Measurements from ENCODE around the gene INO80B.
"Not testable (repeated sequence)": the region's sequence is repeated elsewhere in the genome, so short reads cannot be mapped to it uniquely, and the experiment has no call there.

Gene INO80B

DNA sequence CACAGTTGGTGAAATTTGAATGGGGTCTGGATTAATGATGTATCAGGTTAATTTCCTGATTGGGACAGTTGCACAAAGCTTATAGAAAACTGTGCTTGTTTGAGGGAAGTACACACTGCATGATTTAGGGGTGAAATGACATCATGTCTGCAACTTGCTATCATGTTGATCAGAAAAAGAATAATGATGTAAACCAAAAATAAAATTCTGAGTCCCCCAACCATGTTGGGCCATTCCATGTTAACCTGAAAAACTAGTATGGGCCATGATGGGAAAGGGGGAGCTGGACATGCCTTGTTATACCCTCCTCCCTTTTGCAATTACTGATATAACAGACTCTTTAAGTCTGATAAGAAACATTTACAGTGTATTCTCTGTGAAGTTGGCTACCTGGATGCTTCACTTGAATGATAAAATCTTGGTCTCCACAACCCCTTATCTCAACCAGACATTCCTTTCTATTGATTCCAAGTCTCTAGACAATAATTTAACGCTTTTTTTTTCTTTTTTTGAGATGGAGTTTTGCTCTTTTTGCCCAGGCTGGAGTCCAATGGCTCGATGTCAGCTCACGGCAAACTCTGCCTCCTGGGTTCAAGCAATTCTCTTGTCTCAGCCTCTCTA is 4.2 kb upstream of the INO80B start:
- DNase-seq, result no peak

DNA sequence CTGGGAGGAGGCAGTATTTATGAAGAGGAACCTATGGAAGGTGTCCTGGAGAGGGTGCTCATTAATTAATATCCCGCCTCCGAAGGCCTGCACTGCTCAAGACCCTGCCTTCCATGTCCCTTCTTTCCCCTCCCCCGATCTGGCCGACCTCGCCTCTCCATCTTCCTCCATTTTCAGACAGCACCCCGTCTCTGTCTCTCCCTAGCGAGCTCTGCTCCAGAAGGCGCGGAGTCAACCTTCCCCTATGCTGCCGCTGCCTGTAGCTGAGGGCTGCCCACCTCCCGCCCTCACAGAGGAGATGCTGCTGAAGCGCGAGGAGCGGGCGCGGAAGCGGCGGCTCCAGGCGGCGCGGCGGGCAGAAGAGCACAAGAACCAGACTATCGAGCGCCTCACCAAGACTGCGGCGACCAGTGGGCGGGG is 2.3 kb downstream of the INO80B start:
- peak; percentile 61 for DNase-seq

GRCh38 chr2:74457549-74458131 is 2.8 kb downstream of the INO80B start:
- DNase-seq, result peak; percentile 87

GRCh38 chr2:74458132-74458937 is 3.4 kb downstream of the INO80B start, which contains the start of gene WBP1:
TSS of gene WBP1 (plus strand) at chr2:74458438. CDS start at chr2:74458603, 165 bp downstream.
- peak; percentile 98 for DNase-seq

DNA sequence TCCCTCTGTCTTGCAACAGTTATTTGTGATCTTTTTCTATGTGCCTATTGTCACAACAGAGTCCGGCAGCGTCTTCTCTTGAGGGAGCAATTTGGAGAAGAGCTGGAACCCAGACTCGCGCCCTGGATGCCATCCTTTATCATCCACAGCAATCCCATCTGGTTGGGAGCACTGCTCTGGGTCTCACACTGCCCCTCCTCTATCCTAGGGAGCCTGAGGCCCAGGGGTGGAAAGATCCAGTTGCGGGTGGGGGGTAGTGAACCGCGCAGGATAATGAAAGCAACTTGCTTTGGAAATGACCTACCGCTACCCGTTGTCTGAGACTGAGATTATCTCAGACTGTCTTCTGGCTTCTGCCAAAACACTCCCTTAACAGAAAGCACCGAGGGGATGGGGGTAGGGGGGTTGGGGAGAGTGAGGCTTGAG is 4.1 kb downstream of the INO80B start:
- DNase-seq, result no peak

GRCh38 chr2:74459503-74460118 is 4.7 kb downstream of the INO80B start:
- DNase-seq, result not testable (repeated sequence)

GRCh38 chr2:74460187-74460586 is 5.3 kb downstream of the INO80B start:
- DNase-seq, result not testable (repeated sequence)

DNA sequence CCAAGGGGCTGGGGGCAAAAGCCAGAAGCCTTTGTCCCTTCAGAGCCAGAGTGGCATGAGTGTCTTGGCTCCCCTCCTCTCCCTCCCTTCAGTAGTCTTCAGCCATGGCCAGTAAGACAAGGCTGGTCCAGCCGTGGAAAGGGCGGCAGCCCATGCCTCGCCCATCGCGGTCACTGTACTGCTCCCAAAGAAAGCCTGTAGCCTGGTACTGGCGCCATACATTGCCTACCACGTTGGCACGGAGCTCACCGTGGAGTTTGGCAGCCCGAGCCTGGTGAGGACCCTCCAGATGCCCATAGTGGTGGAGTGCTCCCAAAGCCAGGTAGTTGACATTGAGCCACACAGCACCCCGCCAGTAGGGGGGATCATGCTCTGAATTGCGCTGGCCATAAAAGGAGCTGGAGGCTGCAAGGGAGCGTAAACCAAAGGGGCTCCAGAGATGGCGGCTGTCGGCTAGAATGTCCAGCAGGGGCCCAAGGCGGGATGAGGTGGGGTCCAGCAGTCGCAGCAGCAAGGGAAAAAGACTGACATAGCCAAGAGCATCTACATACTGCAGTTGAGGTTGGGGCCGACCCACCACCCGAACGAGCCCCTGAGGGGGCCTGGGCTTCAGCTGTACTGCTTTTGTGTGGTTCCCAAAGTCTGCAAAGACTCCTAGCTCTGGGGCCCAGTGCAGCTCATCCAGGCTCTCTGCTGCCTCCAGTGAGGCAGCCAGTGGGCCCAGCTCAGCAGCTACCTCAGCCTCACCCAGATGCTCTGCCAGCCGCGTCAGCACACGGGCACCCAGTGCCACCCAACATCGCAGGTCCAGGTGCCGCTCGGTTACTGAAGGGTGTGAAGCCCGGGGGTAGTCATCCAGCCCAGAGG is 6.5 kb downstream of the INO80B start:
- no peak for DNase-seq

GRCh38 chr2:74462054-74462785 is 7.3 kb downstream of the INO80B start:
- DNase-seq, result no peak

GRCh38 chr2:74462786-74463105 is 7.9 kb downstream of the INO80B start:
- no peak for DNase-seq

DNA sequence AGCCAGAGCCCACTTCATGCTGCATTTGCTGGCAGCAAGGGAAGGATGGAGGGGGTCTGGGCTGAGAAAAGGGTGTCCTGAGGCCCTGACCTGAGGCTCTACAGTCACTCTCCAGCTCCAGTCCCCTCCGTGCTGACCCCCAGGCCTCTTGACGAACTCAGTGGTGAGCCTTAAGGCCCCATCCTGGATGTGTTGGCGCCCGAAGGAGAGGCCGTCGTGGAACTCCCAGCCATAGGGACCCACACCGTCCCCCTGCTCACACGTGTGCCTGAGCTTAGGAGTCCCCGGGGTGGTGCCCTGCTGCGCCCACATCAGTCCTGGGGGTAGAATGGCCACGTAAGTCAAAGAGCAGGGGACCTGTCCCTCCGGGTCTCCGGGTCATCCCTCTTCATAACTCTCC is 9.5 kb downstream of the INO80B start:
- no peak for DNase-seq

- not testable (repeated sequence) for DNase-seq
These were observed 15.9 kb downstream of the INO80B start for GRCh38 chr2:74470742-74471141.

GRCh38 chr2:74471332-74472065 is 16.6 kb downstream of the INO80B start:
- DNase-seq, result no peak

GRCh38 chr2:74472086-74472944 is 17.4 kb downstream of the INO80B start, which contains the start of gene MRPL53:
TSS of gene MRPL53 (minus strand) at chr2:74472680. CDS start at chr2:74472660, 20 bp downstream.
- DNase-seq, result peak; percentile 93

DNA sequence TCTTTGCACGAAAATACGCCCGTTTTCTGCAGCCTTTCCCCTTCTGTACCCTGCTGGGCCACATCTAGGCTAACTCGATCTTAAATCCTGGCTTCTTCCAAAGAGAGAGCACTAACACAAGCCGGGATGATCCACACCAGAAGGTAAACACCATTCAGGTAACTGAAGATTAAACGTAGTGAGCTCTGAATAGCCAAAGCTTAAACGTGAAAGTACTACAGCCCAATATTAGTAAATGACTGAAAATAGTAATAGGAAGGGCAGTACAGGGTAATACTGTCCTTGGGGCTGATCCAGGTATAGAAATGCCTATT is 18.0 kb downstream of the INO80B start:
- no peak for DNase-seq

DNA sequence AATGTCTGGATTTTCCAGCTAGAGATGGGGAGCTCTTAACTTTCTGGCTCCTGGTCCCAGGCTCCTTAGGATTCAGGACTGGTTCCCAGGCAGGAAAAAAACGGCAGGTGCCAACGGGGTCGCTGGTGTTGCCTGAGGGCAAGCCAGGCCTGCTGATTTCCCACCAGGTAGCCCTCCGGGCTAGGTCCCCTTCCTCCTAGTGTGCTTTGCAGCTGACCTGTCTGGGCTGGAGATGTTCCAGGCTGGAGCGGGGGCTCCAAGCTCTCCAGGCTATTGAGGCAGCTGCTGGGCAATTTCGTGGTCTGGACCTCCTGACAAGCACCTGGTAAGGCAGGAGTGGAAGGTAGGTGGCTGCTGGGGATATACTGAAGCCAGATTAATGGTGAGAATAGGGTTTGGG is 19.6 kb downstream of the INO80B start:
- no peak for DNase-seq

- no peak for DNase-seq
These were observed 20.0 kb downstream of the INO80B start for GRCh38 chr2:74474899-74475298.

- DNase-seq, result no peak
These were observed 26.5 kb downstream of the INO80B start for GRCh38 chr2:74481431-74481830.

GRCh38 chr2:74481961-74482800 is 27.3 kb downstream of the INO80B start:
- peak; percentile 35 for DNase-seq

Data from NCI-H510A (cell line).